ENCODE data around the gene SORCS3. TPM values are rescaled to one million over a fixed set of nuclear protein-coding genes. Genes with fewer than 3 reads are reported as not detected.

The SORCS3 gene
- polyA plus RNA-seq, 3 donors from 2014 or later, result not detected

DNA sequence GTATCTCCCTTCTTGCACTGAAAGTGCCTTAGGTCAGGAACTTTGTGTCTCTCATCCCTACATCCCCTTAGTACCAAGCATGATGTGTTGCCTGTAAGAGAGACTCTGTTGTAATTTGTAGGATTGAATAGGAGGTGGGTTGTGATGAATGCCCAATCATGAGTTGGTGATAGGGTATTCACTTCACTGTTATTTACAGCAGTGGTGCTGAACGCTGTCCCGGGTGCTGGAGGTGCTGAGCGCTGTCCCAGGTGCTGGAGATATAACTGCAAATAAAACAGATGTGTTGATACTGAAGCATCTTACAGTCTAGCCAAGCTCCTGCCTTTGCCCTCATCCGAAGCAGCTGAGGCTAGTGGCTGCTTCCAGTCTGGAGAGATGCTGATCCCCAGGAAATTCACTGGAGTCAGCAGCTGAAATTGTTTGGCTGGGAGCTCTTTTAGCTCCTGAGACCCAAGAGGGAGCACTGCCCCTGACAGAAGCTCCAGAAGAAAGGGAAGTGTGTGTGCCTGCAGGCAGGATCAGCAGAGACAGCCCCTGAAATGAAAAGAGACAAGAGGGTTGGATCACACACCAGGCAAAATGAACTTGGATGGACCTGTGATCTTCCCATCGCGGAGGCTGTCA lies 183.4 kb downstream of the SORCS3 start:
- H3K9me3 Mint-ChIP-seq, result peaks cover 0 to 5% (median 1%) of the 10 kb centered on the region in 6 donors
- H3K27ac Mint-ChIP-seq, result no peak overlapping the region
- H3K36me3 Mint-ChIP-seq, result no peaks in the 10 kb centered on the region
- no peaks in the 10 kb centered on the region for H3K4me1 Mint-ChIP-seq
- no peak overlapping the region for H3K4me3 Mint-ChIP-seq
- DNase-seq, result no peak
- H3K27me3 Mint-ChIP-seq (ENCODE audit: low read depth in 3 of 3), result peaks cover 0 to 2% (median 2%) of the 10 kb centered on the region in 3 donors

DNA sequence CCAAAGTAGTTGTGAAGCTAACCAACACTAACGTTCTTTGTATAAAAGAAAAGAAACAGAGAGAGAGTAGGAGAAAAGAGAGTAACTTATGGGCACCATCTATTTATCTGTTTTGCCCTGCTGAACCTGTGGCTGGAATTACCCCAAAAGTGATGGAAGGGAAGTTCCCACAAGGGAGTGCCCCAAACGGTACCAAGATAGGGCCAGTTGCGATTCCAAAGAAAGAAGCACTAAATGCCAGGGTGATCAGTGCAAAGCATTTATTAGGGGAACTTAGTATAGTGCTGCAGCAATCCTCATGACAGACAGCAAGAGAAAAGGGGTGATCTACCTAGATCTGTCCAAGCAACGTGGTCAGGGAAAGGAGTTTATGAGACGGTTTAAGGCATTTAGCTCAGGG lies 190.2 kb downstream of the SORCS3 start:
- H3K4me1 Mint-ChIP-seq, result no peaks in the 10 kb centered on the region
- H3K36me3 Mint-ChIP-seq, result no peaks in the 10 kb centered on the region
- no peak overlapping the region for H3K4me3 Mint-ChIP-seq
- DNase-seq, result no peak
- peaks cover 0 to 3% (median 0%) of the 10 kb centered on the region in 6 donors for H3K9me3 Mint-ChIP-seq
- peaks cover 2 to 4% (median 2%) of the 10 kb centered on the region in 3 donors for H3K27me3 Mint-ChIP-seq (ENCODE audit: low read depth in 3 of 3)
- no peak overlapping the region for H3K27ac Mint-ChIP-seq

DNA sequence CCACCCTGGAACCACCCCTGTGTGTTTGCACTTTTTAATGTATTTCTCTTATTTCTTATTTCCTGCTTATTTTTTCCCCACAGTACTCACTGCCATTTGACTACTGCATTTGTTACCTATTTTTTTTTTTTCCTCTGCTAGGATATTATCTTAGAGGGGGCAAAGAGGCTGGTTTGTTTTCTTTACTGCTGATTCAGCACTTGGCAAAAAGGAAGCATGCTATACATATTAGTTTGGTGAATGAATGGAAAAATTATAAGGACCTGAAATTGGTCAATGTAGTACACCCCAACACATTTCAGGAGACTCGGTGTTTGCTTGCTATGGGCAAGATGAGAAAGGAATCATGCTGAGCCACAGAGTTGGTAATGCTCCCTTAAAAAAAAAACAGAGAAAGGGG lies 193.5 kb downstream of the SORCS3 start:
- Mint-ChIP-seq H3K36me3 (no peaks in the 10 kb centered on the region), H3K27ac (no peak overlapping the region), H3K9me3 (peaks cover 0 to 3% (median 0%) of the 10 kb centered on the region in 6 donors), H3K4me3 (no peak overlapping the region), H3K27me3 (ENCODE audit: low read depth in 3 of 3) (peaks cover 0 to 5% (median 2%) of the 10 kb centered on the region in 3 donors), H3K4me1 (no peaks in the 10 kb centered on the region)
- no peak for DNase-seq

DNA sequence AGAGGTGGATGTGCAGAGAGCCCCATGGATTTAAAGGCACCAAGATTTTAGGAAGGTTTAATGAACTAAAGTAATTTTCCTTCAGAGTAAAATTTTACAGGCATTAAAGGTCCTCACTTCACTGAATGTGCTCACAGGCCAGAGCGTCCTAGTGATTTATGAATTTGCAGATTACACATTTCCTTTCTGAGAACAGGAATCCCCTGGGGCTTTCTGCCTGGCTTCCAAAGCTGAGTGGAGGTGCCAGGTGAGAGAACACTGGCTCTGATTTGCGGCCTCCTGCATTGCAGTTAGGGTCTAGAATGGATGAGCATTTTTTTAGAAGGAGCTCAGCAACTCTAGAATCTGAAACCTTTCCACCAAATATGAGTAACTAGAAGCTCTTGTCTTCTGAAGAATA lies 194.3 kb downstream of the SORCS3 start:
- Mint-ChIP-seq H3K27me3 (ENCODE audit: low read depth in 3 of 3) (peaks cover 0 to 5% (median 2%) of the 10 kb centered on the region in 3 donors), H3K9me3 (peaks cover 0 to 3% (median 0%) of the 10 kb centered on the region in 6 donors), H3K36me3 (no peaks in the 10 kb centered on the region), H3K27ac (no peak overlapping the region), H3K4me1 (no peaks in the 10 kb centered on the region), H3K4me3 (no peak overlapping the region)
- no peak for DNase-seq

DNA sequence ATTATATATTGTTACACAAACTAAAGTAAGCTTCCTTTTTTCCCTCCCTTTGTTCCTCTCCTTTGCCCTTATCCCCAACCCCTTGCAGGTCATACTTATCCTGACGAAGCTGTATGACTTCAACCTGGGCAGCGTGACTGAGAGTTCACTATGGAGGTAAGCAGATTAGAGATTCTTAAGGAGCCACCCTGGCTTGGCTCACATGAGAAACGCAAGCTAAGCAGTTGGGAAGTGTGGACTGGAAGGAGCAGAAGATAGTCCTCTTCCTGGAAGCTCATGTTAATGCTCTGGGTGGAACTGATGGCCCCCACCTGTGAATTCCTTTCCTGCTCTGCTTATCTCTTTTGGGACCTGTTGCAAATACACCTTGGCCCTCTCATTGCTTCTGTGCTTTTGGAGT lies 201.6 kb downstream of the SORCS3 start:
- Mint-ChIP-seq H3K9me3 (no peaks in the 10 kb centered on the region), H3K36me3 (no peaks in the 10 kb centered on the region), H3K27me3 (ENCODE audit: low read depth in 3 of 3) (peaks cover 1 to 3% (median 2%) of the 10 kb centered on the region in 3 donors), H3K4me3 (no peak overlapping the region), H3K27ac (no peak overlapping the region), H3K4me1 (no peaks in the 10 kb centered on the region)
- no peak for DNase-seq

DNA sequence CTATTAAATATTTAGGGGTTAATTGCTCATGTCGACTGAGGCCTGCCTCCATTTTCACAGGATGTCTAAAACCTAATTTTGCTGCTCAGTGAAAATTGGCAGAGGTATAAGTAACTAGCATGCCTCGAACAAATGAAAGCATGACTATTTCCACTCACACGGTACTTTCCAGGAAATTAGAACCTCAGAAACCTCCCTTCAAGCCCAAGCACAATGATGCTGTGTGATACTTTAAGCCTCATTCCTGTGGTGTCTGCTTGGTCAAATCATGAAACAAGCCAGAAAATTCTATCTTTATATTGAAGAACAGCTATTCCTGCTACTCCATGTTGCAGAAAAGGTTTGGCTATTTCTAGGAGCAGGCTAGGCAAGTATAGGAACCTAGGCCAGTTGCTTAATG lies 203.0 kb downstream of the SORCS3 start:
- Mint-ChIP-seq H3K27me3 (ENCODE audit: low read depth in 3 of 3) (peaks cover 0 to 2% (median 1%) of the 10 kb centered on the region in 3 donors), H3K4me3 (no peak overlapping the region), H3K9me3 (no peaks in the 10 kb centered on the region), H3K27ac (no peak overlapping the region), H3K4me1 (no peaks in the 10 kb centered on the region), H3K36me3 (no peaks in the 10 kb centered on the region)
- DNase-seq, result no peak

DNA sequence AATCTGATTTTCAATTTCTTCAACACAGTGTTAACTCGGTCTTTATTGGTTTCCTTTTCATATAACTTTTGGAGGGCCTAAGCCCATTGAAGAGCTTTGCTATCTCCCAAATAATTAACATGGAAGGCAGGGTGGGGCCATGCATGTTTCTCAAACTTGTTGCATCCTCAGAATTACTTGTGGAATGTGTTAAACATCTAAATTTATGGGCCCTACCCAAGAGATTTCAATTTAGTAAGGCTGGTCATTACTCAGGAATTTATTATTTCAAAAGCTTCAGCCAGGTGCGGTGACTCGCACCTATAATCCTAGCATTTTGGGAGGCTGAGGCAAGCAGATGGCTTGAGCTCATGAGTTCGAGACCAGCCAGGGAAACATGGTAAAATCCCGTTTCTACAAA lies 208.9 kb downstream of the SORCS3 start:
- Mint-ChIP-seq H3K27me3 (ENCODE audit: low read depth in 3 of 3) (peaks cover 0 to 2% (median 1%) of the 10 kb centered on the region in 3 donors), H3K4me3 (no peak overlapping the region), H3K36me3 (no peaks in the 10 kb centered on the region), H3K27ac (no peak overlapping the region), H3K4me1 (no peaks in the 10 kb centered on the region), H3K9me3 (peaks cover 0 to 3% (median 0%) of the 10 kb centered on the region in 6 donors)
- no peak for DNase-seq

DNA sequence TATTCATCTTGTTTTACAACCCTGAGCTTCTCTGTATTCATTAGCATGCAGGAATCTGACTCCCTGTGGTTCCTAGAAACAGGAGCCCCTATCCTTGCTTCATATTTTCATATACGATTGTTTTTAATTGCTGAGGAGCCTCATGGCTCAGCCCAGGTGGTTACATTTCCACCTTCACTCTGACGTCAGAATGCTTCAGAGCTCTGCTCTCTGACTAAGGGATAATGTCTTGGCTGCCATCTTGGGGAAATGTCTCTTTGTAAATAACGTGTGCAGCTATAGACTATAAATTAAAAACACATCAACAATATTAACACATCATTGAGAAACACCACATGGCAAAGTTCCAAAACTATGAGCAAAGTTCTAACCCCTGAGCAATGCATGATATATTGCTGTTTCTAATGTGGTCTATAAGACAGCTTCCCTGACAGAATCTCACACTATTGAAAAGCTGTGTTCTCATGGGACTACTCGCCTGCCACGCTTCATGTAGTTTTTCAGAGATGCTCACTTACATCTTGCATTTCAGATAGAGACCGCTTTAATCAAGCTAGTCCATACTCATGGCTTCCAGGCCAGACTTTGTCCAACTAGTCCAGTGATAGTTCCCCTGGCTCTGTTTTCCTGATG lies 227.0 kb downstream of the SORCS3 start:
- no peak for DNase-seq
- H3K4me3 Mint-ChIP-seq, result no peak overlapping the region
- no peaks in the 10 kb centered on the region for H3K4me1 Mint-ChIP-seq
- H3K27ac Mint-ChIP-seq, result no peak overlapping the region
- H3K36me3 Mint-ChIP-seq, result peaks cover 0 to 3% (median 0%) of the 10 kb centered on the region in 3 donors
- peaks cover 0 to 2% (median 0%) of the 10 kb centered on the region in 6 donors for H3K9me3 Mint-ChIP-seq
- peaks cover 2 to 4% (median 3%) of the 10 kb centered on the region in 3 donors for H3K27me3 Mint-ChIP-seq (ENCODE audit: low read depth in 3 of 3)

DNA sequence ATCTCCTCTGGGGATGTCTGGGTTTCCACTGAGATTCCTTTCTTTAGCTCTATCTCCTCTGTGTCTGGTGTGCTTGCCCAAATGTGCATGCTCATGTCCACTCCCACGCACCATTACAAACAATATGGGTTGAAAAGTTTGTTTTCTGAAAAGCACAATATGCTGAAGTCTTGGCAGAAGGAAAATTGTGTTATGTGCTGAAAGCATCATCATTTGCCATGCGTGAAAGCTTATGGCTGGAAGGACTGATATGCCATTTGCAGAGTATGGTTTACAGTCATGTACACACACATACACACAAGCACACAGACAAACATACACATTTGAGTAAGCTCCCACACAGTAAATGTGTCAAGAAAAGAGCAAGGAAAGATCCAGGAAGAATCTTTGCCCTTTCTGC lies 231.6 kb downstream of the SORCS3 start:
- peaks cover 0 to 3% (median 0%) of the 10 kb centered on the region in 3 donors for H3K36me3 Mint-ChIP-seq
- peaks cover 2 to 4% (median 2%) of the 10 kb centered on the region in 3 donors for H3K27me3 Mint-ChIP-seq (ENCODE audit: low read depth in 3 of 3)
- DNase-seq, result no peak
- H3K27ac Mint-ChIP-seq, result no peak overlapping the region
- H3K9me3 Mint-ChIP-seq, result peaks cover 0 to 6% (median 0%) of the 10 kb centered on the region in 6 donors
- H3K4me3 Mint-ChIP-seq, result no peak overlapping the region
- H3K4me1 Mint-ChIP-seq, result no peaks in the 10 kb centered on the region

DNA sequence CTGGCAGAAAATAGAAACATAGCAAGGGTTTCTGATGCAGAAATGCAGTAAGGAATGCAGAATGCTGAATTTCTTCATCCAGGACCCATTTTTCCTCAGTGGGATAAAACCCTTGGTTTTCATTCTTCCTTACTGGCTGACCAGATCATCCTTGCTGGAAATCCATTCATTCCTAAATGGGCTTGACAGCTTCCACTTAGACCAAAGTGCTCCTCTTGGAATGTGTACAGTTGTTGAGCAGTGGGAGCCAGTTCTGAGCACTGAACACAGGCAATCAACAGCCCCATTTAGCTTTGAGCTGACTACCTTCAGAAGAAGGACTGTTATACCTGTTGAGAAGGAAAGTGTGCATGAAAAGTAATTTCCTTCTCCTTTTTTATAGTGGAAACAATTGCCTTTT lies 232.1 kb downstream of the SORCS3 start:
- no peaks in the 10 kb centered on the region for H3K4me1 Mint-ChIP-seq
- H3K36me3 Mint-ChIP-seq, result peaks cover 0 to 3% (median 0%) of the 10 kb centered on the region in 3 donors
- H3K27ac Mint-ChIP-seq, result no peak overlapping the region
- H3K9me3 Mint-ChIP-seq, result peaks cover 0 to 6% (median 0%) of the 10 kb centered on the region in 6 donors
- peaks cover 2 to 4% (median 3%) of the 10 kb centered on the region in 3 donors for H3K27me3 Mint-ChIP-seq (ENCODE audit: low read depth in 3 of 3)
- no peak for DNase-seq
- no peak overlapping the region for H3K4me3 Mint-ChIP-seq

DNA sequence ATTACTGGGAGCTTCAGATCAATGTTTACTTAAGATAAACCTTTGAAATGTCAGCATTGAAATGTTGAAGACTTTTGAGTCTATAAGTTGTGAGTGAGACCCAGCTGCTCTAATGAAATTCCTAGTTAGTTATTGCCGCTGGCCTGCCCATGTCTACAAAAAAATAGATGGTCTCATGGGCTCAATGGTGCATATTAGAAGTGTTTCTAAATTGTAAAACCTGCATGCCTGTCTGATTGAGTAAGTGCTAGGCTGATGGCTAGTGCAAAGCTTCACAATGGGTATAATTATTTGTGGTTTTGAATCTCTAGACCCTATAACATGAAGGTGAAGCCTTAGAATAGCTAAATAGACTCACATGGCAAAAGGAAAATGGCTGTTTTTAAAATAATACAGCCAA lies 234.5 kb downstream of the SORCS3 start:
- peaks cover 0 to 8% (median 0%) of the 10 kb centered on the region in 6 donors for H3K9me3 Mint-ChIP-seq
- no peak overlapping the region for H3K4me3 Mint-ChIP-seq
- H3K27me3 Mint-ChIP-seq (ENCODE audit: low read depth in 3 of 3), result peaks cover 2 to 4% (median 3%) of the 10 kb centered on the region in 3 donors
- peaks cover 0 to 3% (median 0%) of the 10 kb centered on the region in 3 donors for H3K36me3 Mint-ChIP-seq
- no peak overlapping the region for H3K27ac Mint-ChIP-seq
- no peaks in the 10 kb centered on the region for H3K4me1 Mint-ChIP-seq
- no peak for DNase-seq

DNA sequence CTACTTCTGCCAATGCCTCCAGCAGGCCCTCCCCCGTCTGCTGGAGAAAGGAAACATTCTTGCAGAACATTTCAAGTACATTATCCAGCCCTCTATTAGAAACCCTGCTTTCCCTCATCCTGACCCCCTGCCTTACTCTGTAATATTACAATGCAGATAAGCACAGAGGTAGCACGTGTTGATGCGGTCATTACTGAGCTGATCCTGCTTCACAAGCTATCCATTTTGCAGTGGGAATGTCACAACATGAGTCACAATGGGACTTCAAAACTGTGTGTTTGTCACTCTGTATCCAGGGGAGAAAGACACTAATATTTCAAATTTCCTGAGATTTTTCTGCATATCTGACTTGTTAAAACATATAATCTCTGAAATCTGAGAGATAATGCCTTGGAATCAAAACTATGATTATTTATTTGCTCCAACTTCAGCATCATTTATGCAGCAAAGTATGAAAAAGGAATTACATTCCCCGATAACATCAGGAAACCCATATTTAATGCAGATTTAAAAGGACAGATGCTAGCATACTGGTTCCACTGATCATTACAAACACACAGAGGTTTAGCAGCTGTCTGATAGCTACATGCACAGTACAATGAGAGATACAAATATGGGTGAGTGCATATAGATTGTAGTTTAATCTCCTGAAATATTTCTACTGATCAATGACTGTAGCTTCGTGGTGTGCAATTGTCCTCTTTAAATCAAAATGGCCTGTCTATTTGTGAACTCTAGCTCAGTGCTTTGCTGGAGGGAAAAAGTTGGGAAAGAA lies 239.7 kb downstream of the SORCS3 start:
- peaks cover 0 to 8% (median 0%) of the 10 kb centered on the region in 6 donors for H3K9me3 Mint-ChIP-seq
- H3K4me1 Mint-ChIP-seq, result no peaks in the 10 kb centered on the region
- H3K27me3 Mint-ChIP-seq (ENCODE audit: low read depth in 3 of 3), result peaks cover 0 to 4% (median 2%) of the 10 kb centered on the region in 3 donors
- H3K27ac Mint-ChIP-seq, result no peak overlapping the region
- H3K36me3 Mint-ChIP-seq, result no peaks in the 10 kb centered on the region
- no peak for DNase-seq
- no peak overlapping the region for H3K4me3 Mint-ChIP-seq

DNA sequence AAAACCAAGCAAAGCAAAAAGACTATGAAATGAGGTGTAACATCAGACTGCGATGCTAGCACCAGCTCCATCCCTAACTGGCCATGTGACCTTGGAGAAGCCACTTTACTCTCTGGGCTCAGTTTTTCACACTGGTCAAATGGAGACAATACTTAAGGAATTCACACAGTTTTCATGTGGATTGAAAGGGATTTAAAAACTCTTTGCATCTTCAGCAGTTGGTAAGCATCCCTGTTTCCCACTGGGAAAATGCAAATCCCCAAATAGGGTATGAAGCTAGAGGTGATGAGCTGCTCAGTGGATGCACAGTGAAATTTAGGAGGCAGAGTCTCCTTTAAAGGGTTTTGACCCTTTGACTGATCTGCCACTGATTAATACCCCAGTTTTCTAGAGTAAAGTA lies 240.7 kb downstream of the SORCS3 start:
- Mint-ChIP-seq H3K4me3 (no peak overlapping the region), H3K36me3 (no peaks in the 10 kb centered on the region)
- DNase-seq, result no peak

More for the DNA sequence above, 240.7 kb downstream of the SORCS3 start:
- Mint-ChIP-seq H3K27me3 (ENCODE audit: low read depth in 3 of 3) (peaks cover 0 to 4% (median 2%) of the 10 kb centered on the region in 3 donors), H3K9me3 (peaks cover 0 to 8% (median 0%) of the 10 kb centered on the region in 6 donors), H3K4me1 (no peaks in the 10 kb centered on the region), H3K27ac (no peak overlapping the region)

All from immature natural killer cell (primary cell).